ENCODE data around the gene CARMIL3. TPM values are rescaled to one million over a fixed set of nuclear protein-coding genes. Genes with fewer than 3 reads are reported as not detected.

The CARMIL3 gene
- total RNA-seq, 1 donor from 2014 or later = 1.2 TPM

GRCh38 chr14:24052656-24053547 is 1.1 kb downstream of the CARMIL3 start:
- H3K36me3 ChIP-seq = no peaks in the 10 kb centered on the region
- peaks cover 18% of the 10 kb centered on the region for H3K4me1 ChIP-seq
- H3K27me3 ChIP-seq = no peaks in the 10 kb centered on the region
- intact Hi-C loops (cut with DNase I) = no loop called here
- H3K27ac ChIP-seq = no peak overlapping the region
- no peak for DNase-seq (ENCODE audit: extremely low spot score in 2 of 2)
- peak overlapping the region; percentile 58 to 61 for H3K4me3 ChIP-seq
- no peak for TF ChIP-seq POLR2A (IDR thresholded peaks at IDR 0.05)
- TF ChIP-seq CTCF (IDR thresholded peaks at IDR 0.05) = no peak
- TF ChIP-seq POLR2AphosphoS5 (IDR thresholded peaks at IDR 0.05; ENCODE audit: insufficient read depth in 1 of 2, low read depth in 1 of 2) = no peak
- H3K9me3 ChIP-seq = no peaks in the 10 kb centered on the region

- DNase-seq (ENCODE audit: extremely low spot score in 2 of 2) = no peak
- H3K4me1 ChIP-seq = peaks cover 18% of the 10 kb centered on the region
- TF ChIP-seq POLR2AphosphoS5 (IDR thresholded peaks at IDR 0.05; ENCODE audit: insufficient read depth in 1 of 2, low read depth in 1 of 2) (no peak), CTCF (IDR thresholded peaks at IDR 0.05) (no peak), POLR2A (IDR thresholded peaks at IDR 0.05) (no peak)
- H3K9me3 ChIP-seq = no peaks in the 10 kb centered on the region
- no peaks in the 10 kb centered on the region for H3K36me3 ChIP-seq
- no peaks in the 10 kb centered on the region for H3K27me3 ChIP-seq
- no peak overlapping the region for H3K4me3 ChIP-seq
- H3K27ac ChIP-seq = no peak overlapping the region
- intact Hi-C loops (cut with DNase I) = no loop called here
Observed at GRCh38 chr14:24053548-24054323, 1.9 kb downstream of the CARMIL3 start.

GRCh38 chr14:24054324-24054641 is 2.5 kb downstream of the CARMIL3 start:
- Histone ChIP-seq H3K9me3 (no peaks in the 10 kb centered on the region), H3K4me1 (peaks cover 18% of the 10 kb centered on the region), H3K36me3 (no peaks in the 10 kb centered on the region), H3K27ac (no peak overlapping the region), H3K4me3 (no peak overlapping the region), H3K27me3 (no peaks in the 10 kb centered on the region)
- DNase-seq (ENCODE audit: extremely low spot score in 2 of 2) = no peak
- no peak for TF ChIP-seq POLR2A (IDR thresholded peaks at IDR 0.05)
- TF ChIP-seq CTCF (IDR thresholded peaks at IDR 0.05) = no peak
- no peak for TF ChIP-seq POLR2AphosphoS5 (IDR thresholded peaks at IDR 0.05; ENCODE audit: insufficient read depth in 1 of 2, low read depth in 1 of 2)
- intact Hi-C loops (cut with DNase I) = no loop called here

GRCh38 chr14:24054646-24055045 is 2.8 kb downstream of the CARMIL3 start:
- Histone ChIP-seq H3K4me3 (no peak overlapping the region), H3K27ac (no peak overlapping the region), H3K4me1 (peaks cover 18% of the 10 kb centered on the region), H3K9me3 (no peaks in the 10 kb centered on the region), H3K36me3 (no peaks in the 10 kb centered on the region), H3K27me3 (no peaks in the 10 kb centered on the region)
- no peak for TF ChIP-seq POLR2AphosphoS5 (IDR thresholded peaks at IDR 0.05; ENCODE audit: insufficient read depth in 1 of 2, low read depth in 1 of 2)
- TF ChIP-seq POLR2A (IDR thresholded peaks at IDR 0.05) = no peak
- no peak for TF ChIP-seq CTCF (IDR thresholded peaks at IDR 0.05)
- DNase-seq (ENCODE audit: extremely low spot score in 2 of 2) = no peak
- intact Hi-C loops (cut with DNase I) = loop anchor here (5.0 kb wide), 1 partner anchor 48 kb away; no protein-coding TSS in a partner anchor

All from vagina (tissue), 2 donors.